GM21367 (cell line): ENCODE results near the gene STARD9.

Experiments
- ATAC-seq: cut with Tn5 transposase; IDR thresholded peaks from one replicate; pipeline ENCODE4 v1.9.1; 2021; ENCODE audit not compliant: unreplicated experiment

The STARD9 gene

GRCh38 chr15:42727750-42728381 lies 152.5 kb downstream of the STARD9 start:
- ATAC-seq, result no peak

- no peak for ATAC-seq
These were observed 153.2 kb downstream of the STARD9 start for GRCh38 chr15:42728560-42728959.

GRCh38 chr15:42728972-42729371 lies 153.6 kb downstream of the STARD9 start:
- ATAC-seq, result no peak

DNA sequence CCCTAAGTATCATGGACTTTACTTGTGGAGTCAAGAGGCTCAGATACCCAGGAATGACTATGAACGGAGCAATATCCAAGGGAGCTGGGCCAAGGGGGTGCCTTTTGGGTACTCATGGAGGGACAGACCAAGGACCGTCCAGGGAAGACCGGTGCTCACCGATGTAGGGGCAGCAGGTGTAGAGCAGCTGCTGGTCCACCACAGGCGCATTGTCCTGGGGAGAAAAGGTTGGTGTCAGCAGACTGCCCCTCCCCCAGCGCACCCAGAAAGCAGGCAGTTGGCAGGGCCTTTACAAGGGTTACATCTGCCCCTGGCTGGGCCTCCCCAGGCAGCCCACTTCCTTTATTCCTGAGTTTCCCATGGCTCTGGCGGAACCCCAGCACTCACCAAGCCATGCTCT lies 154.0 kb downstream of the STARD9 start:
- ATAC-seq, result no peak

GRCh38 chr15:42730135-42730534 lies 154.7 kb downstream of the STARD9 start:
- no peak for ATAC-seq

GRCh38 chr15:42730536-42730935 lies 155.1 kb downstream of the STARD9 start:
- ATAC-seq, result no peak

- no peak for ATAC-seq
These were observed 156.1 kb downstream of the STARD9 start for GRCh38 chr15:42731461-42731860.

GRCh38 chr15:42732095-42732827 lies 156.9 kb downstream of the STARD9 start:
- no peak for ATAC-seq

- no peak for ATAC-seq
These were observed 157.6 kb downstream of the STARD9 start for GRCh38 chr15:42733027-42733426.

- no peak for ATAC-seq
These were observed 158.8 kb downstream of the STARD9 start for GRCh38 chr15:42734076-42734672.

DNA sequence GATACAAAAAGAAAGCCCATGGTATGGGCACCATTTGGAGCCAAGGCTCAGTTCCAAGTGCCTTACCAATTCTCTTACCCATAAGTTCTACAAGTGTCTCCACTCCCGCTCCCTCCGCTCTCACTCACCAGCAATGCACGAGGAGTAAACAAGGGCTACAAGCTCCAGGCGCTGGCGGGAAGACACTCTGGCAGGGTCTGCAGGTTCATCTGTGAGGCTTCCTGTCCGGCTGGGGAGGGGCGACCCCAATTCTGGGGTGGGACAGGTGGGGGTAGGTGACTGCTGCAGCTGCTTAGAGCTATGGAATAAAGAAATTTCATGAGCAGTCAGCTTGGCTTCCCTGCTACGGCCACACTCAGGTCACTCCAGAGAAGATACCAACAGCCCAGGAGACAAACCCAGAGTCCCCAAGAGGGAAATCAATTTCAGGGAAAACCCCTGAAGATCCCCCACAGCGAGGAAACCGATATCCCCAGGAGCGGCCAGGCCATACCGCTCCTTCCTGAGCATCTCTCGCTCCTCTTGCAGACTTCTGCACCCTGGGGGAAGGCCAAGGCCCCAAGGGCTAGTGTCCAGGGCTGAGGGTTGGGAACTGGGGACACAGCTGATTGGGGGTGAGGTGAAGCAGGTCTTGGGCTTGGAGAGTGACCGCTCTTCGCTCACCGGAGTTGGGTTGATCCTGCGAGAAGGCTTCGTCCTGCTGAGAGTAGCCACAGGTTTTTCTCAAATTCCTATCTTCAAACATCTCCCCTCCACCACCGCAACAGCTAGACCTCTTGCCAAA lies 160.2 kb downstream of the STARD9 start:
- no peak for ATAC-seq

DNA sequence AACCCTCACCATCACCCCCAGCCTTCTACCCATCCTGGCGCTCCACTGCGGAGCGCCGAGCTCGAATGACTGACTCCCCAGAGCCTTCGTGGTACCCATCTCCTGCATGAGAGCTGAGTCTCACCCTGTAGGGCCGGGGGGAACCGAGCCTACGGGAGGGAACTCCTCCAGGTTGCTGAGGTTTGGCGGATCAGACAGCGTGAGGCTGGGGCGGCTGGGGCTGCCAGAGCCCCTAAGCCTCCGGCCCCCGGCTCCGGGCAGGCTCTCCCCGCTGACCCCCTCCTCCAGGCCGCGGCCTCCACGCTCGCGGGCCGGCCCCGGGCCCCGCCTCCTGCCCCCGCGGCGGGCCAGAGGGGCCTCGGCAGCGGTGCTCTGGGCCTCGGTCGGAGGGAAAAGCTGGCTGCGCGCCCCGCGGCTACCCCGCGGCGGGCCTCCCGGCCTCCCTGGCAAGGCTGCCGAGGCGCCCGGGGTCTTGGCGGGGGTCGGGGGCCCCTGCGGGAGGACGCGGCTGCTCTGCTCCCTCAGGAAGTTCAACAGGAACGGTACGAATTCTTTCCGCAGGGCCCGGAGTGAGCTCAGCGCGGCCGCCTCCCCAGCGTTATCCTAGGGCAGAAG lies 160.9 kb downstream of the STARD9 start:
- peak; percentile 3 for ATAC-seq

DNA sequence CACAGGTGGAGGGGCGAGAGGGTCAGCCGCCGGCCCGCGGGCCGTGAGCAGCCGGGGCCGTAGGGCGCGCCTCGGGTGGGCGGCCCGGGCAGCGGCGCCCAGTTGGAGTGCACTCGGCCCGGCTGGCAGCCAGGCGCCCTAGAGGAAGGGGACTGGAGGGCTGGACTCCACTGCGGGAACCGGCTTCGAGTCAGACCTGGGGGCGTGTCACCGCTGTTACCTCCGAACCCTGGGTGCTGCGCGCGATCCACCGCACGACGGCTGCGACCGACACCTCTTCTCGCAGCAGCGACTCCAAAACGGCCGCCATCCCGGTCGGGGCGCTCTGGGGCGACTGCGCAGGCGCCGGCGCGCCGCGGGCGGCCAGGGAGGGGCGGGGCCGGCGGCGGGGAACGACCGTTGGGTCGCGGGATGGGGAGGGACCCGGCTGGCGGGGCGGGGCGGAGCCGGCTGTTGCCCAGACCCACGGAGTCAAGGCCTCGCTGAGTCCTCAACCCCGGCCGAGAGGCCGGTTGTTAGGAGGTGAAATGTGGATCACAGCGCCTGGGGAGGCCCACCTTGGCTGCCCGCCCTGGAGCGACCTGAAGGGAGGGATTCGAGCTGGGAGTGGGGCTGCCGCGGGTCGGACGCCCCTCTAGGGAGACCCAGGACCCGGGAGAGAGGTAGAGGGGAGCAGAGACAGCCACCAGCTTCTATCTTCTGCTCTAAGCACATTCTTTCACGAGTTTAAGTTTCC lies 161.6 kb downstream of the STARD9 start, which contains the start of gene CDAN1:
CDAN1 (minus strand) TSS at position 336 of the 736 bp plus-strand sequence; CDS start at position 310, 26 bp downstream.
- peak; percentile 86 for ATAC-seq

DNA sequence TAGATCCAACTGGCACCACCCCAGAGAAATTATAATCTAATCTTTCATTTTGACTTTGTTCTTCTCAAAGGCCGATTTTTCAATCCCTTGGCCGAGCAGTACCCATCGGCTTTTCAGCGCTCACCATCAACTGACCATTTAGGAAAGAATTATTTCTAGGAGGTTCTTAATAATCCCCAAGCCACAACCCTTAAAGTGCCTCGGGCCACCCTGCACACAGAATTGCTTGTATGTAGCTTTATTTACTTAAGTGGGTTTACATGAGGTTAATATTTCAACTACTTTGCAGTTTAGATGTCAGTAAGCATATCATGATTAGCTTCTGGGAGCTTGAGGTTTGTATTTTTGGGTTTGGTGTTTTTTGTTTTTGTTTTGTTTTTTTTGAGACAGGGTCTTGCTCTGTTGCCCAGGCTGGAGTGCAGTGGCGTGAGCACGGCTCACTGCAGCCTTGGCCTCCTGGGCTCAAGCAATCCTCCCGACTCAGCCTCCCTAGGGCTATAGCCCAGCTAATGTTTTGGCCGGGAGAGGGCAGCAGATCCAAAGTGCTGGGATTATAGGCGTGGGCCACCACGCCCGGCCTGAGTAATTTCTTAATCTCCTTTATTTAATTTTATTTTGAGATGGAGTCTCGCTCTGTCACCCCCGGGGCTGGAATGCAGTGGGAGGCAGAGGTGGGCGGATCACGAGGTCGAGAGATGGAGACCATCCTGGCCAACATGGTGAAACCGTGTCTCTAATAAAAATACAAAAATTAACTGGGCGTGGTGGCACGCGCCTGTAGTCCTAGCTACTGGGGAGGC lies 162.3 kb downstream of the STARD9 start:
- ATAC-seq, result no peak

GRCh38 chr15:42741710-42742109 lies 166.3 kb downstream of the STARD9 start:
- no peak for ATAC-seq

DNA sequence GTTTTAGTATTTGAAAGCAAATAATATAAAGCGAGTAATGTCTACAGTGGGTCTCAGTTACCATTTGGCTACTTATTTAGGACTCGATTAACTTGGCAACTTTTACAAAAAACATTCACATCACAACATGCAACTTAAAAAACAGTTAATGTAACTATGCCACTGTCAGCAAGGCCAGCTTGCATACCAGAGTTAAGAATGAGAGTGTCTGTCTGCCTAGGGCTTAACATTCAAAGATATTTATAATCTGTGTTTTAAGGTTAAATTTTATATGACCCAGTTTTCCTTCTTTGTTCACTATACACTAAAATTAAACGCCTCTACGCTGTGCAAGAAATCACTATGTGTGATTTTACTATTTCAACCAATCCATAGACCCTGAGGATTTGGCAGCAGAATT lies 166.7 kb downstream of the STARD9 start:
- ATAC-seq, result no peak

DNA sequence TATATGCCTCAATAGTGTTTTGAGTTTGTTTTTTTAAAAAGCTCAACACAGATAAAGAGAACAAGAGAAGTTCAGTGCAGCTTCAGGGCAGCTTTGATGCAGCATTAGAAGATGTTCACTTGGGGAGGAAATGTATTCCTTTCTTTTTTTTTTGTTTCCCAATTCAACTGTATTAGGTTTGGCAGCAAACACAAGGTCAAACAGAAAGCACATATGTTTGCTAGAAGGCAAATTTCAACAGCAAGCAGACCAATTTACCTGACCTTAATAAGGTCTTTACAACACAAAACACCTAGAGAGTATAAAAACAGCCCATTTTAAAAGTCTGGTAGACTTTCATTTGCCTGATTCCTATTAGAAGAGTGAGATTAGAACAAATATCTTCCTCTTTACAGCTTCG lies 168.8 kb downstream of the STARD9 start:
- no peak for ATAC-seq

DNA sequence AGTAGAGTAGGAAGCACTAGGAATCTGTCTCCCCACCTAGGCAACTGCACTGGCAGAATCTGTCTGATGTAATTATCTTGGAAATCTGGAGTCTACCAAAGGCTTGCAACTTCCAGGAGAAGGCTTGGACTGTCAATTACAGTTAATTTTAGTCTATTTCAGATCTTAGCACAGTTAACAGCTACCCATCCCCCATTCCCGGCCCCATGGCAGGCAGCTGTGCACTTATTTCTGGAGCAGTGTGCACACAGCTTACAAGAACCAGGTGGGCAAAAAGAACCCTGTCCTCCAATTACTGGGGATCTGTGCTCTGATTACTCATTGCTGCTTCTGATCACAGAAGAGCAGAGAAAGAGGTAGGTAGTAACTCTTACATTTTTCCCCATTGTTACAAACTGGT lies 173.9 kb downstream of the STARD9 start:
- ATAC-seq, result no peak

- ATAC-seq, result no peak
These were observed 174.9 kb downstream of the STARD9 start for GRCh38 chr15:42750306-42750705.
